ENCODE data around the gene KIN.

- TF ChIP-seq RFX5 (IDR thresholded peaks at IDR 0.05; ENCODE audit: low read depth, low read length) (no peak), CTCF (conservative IDR thresholded peaks at IDR 0.05; ENCODE audit: low read depth, low read length) (no peak), MXI1 (IDR thresholded peaks at IDR 0.05; ENCODE audit: borderline replicate concordance, low read depth, low read length) (no peak), FOS (IDR thresholded peaks at IDR 0.05; ENCODE audit: low read depth, low read length) (no peak), BHLHE40 (IDR thresholded peaks at IDR 0.05; ENCODE audit: low read depth, low read length) (no peak), RCOR1 (IDR thresholded peaks at IDR 0.05; ENCODE audit: insufficient replicate concordance, low read length) (no peak), POLR2A (IDR thresholded peaks at IDR 0.05; ENCODE audit: low read depth, low read length) (no peak), RAD21 (IDR thresholded peaks at IDR 0.05; ENCODE audit: low read length) (no peak), CEBPB (IDR thresholded peaks at IDR 0.05; ENCODE audit: low read depth, low read length) (no peak), CHD1 (IDR thresholded peaks at IDR 0.05; ENCODE audit: low read depth, low read length) (no peak), USF2 (IDR thresholded peaks at IDR 0.05; ENCODE audit: low read depth, low read length) (no peak), MAFK (IDR thresholded peaks at IDR 0.05; ENCODE audit: low read depth, low read length) (no peak), SMC3 (IDR thresholded peaks at IDR 0.05; ENCODE audit: low read depth, low read length) (no peak)
- TF ChIP-seq, protein P1, sequence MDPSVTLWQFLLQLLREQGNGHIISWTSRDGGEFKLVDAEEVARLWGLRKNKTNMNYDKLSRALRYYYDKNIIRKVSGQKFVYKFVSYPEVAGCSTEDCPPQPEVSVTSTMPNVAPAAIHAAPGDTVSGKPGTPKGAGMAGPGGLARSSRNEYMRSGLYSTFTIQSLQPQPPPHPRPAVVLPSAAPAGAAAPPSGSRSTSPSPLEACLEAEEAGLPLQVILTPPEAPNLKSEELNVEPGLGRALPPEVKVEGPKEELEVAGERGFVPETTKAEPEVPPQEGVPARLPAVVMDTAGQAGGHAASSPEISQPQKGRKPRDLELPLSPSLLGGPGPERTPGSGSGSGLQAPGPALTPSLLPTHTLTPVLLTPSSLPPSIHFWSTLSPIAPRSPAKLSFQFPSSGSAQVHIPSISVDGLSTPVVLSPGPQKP (IDR thresholded peaks at IDR 0.05; ENCODE audit: borderline replicate concordance, low read depth, low read length), result no peak
Observed at GRCh38 chr10:7722927-7723529, 64.8 kb downstream of the KIN start.

All from IMR-90 (cell line).